HepG2 (cell line): ENCODE results near the gene NKX6-2. TPM values are rescaled to one million over a fixed set of nuclear protein-coding genes. Genes with fewer than 3 reads are reported as not detected.

Experiments used
- ATAC-seq: fragments of 200-7000 bp; cut with Tn5 transposase; 3 replicates; pipeline ENCODE4 v1.9.1; 2020; ENCODE audit warnings: mild to moderate bottlenecking, moderate library complexity
- BruUV-seq: library from RNA; stranded (reverse); fragments of 400-500 nt; replicated peaks from 2 replicates; lab custom pipeline; 2021; lab: Mats Ljungman, UMichigan
- CTCF ChIA-PET: fragments of 300-600 bp; formaldehyde crosslinking; extraction: SDS; loops from one replicate; lab custom pipeline; 2021; ENCODE audit warnings: low total read pairs, inconsistent platforms, low intra/inter-chr PET ratio; lab: Yijun Ruan, JAX
- POLR2A ChIA-PET: fragments of 350-600 bp; sonication (Branson Sonifier 250); formaldehyde crosslinking; loops from one replicate; lab custom pipeline; 2020; ENCODE audit warnings: antibody characterized with exemption, inconsistent platforms; lab: Yijun Ruan, JAX
- DNase-seq: peaks from one replicate; pipeline ENCODE4 v3.0.0-alpha.2; 2015; ENCODE audit warnings: low spot score
- FAIRE-seq: peaks from 3 replicates; lab custom pipeline; 2011; peaks lifted over from hg19 to GRCh38; lab: Jason Lieb, UNC
- H2AFZ ChIP-seq: one replicate; pipeline ENCODE4 v1.6.1; 2011; ENCODE audit warnings: low read length, inconsistent platforms
- H3K27ac ChIP-seq: fragments of 300-600 bp; 3 replicates; pipeline ENCODE4 v1.8.0; 2011; ENCODE audit warnings: mixed run types, mild to moderate bottlenecking, mixed read lengths, low read length, inconsistent platforms; ENCODE audit not compliant: insufficient read depth; ENCODE audit errors: extremely low read length
- H3K27me3 ChIP-seq, 2 experiments: fragments of 200-600 bp in 1 of 2; 2 replicates in 1 of 2; 3 replicates in 1 of 2; pipeline versions ENCODE4 v1.6.0 to v1.8.0; 2011; ENCODE audit warnings: low read length in 2 of 2, mild to moderate bottlenecking in 2 of 2, moderate library complexity in 2 of 2, inconsistent platforms in 1 of 2; ENCODE audit not compliant: insufficient read depth in 2 of 2, control insufficient read depth in 1 of 2
- H3K36me3 ChIP-seq, 2 experiments: fragments of 200-600 bp in 1 of 2; replicated peaks in 1 of 2; 2 replicates in 1 of 2; 3 replicates in 1 of 2; pipeline versions ENCODE4 v1.5.1 to v1.8.0; 2011; ENCODE audit warnings: low read length in 2 of 2, inconsistent platforms in 1 of 2; ENCODE audit not compliant: insufficient read depth in 2 of 2, control insufficient read depth in 1 of 2
- H3K4me1 ChIP-seq: 2 replicates; pipeline ENCODE4 v1.5.1; 2012; ENCODE audit warnings: low read length, inconsistent platforms; ENCODE audit not compliant: insufficient read depth
- H3K4me2 ChIP-seq: 2 replicates; pipeline ENCODE4 v1.6.0; 2011; ENCODE audit warnings: low read depth, low read length, inconsistent platforms
- H3K4me3 ChIP-seq, 3 experiments: fragments of 200-600 bp in 1 of 3; sonication (generic), shearing (Covaris generic) in 1 of 3; replicated peaks in 1 of 3; 2 replicates each; pipeline ENCODE4 v1.5.1; 2011 to 2016; ENCODE audit warnings: low read length in 3 of 3, inconsistent platforms in 2 of 3, low read depth in 2 of 3, mild to moderate bottlenecking in 2 of 3, control low read depth in 1 of 3, mixed read lengths in 1 of 3; ENCODE audit not compliant: insufficient read depth in 1 of 3
- H3K79me2 ChIP-seq: one replicate; pipeline ENCODE4 v1.6.1; 2011; ENCODE audit warnings: low read length, inconsistent platforms; ENCODE audit not compliant: insufficient read depth
- H3K9ac ChIP-seq: 2 replicates; pipeline ENCODE4 v1.6.0; 2011; ENCODE audit warnings: mild to moderate bottlenecking, low read depth, low read length, inconsistent platforms; ENCODE audit not compliant: insufficient read depth
- H3K9me3 ChIP-seq: 2 replicates; pipeline ENCODE4 v1.5.1; 2012; ENCODE audit warnings: mild to moderate bottlenecking, low read length
- H4K20me1 ChIP-seq: 2 replicates; pipeline ENCODE4 v1.6.0; 2011; ENCODE audit warnings: inconsistent platforms, mild to moderate bottlenecking, low read length, moderate library complexity; ENCODE audit not compliant: insufficient read depth
- FOXC1 ChIP-seq: sonication (generic); formaldehyde crosslinking; IDR thresholded peaks from 2 replicates; pipeline ENCODE4 v1.8.0; 2022; ENCODE audit warnings: mild to moderate bottlenecking, missing genetic modification reagents, borderline replicate concordance
- KDM4B ChIP-seq: sonication (generic); formaldehyde crosslinking; IDR thresholded peaks from 2 replicates; pipeline ENCODE4 v1.4.0; 2020; ENCODE audit warnings: missing genetic modification reagents
- KDM5A ChIP-seq: fragments of 200-600 bp; sonication (generic); IDR thresholded peaks from 2 replicates; pipeline ENCODE4 v1.7.0; 2018; ENCODE audit warnings: antibody characterized with exemption, mild to moderate bottlenecking, low read length, borderline replicate concordance
- KDM6A ChIP-seq: IDR thresholded peaks from 2 replicates; pipeline ENCODE4 v1.6.1; 2016; ENCODE audit warnings: low read depth
- NR3C1 ChIP-seq: sonication (generic); formaldehyde crosslinking; IDR thresholded peaks from 2 replicates; pipeline ENCODE4 v1.4.0; 2020; ENCODE audit warnings: missing genetic modification reagents
- RBM22 ChIP-seq: fragments of 200-400 bp; formaldehyde crosslinking; optimal IDR thresholded peaks from 2 replicates; pipeline ENCODE3; 2017; ENCODE audit warnings: mild to moderate bottlenecking, low read length, moderate library complexity
- REPIN1 ChIP-seq: sonication (generic); formaldehyde crosslinking; IDR thresholded peaks from 2 replicates; pipeline ENCODE4 v1.8.0; 2022; ENCODE audit warnings: missing genetic modification reagents, low read depth, mild to moderate bottlenecking, borderline replicate concordance
- SALL1 ChIP-seq: sonication (generic); formaldehyde crosslinking; IDR thresholded peaks from 2 replicates; pipeline ENCODE4 v1.8.0; 2022; ENCODE audit warnings: mild to moderate bottlenecking, missing genetic modification reagents
- SNAPC2 ChIP-seq: sonication (generic); formaldehyde crosslinking; IDR thresholded peaks from 2 replicates; pipeline ENCODE4 v1.8.1; 2022; ENCODE audit warnings: mild to moderate bottlenecking, missing genetic modification reagents
- ZBTB7A ChIP-seq: sonication (generic); formaldehyde crosslinking; IDR thresholded peaks from 2 replicates; pipeline ENCODE4 v1.8.0; 2022; ENCODE audit warnings: mild to moderate bottlenecking, missing genetic modification reagents
- ZFYVE20 ChIP-seq: sonication (generic); formaldehyde crosslinking; IDR thresholded peaks from 2 replicates; pipeline ENCODE4 v1.8.0; 2023; ENCODE audit warnings: low read depth, mild to moderate bottlenecking, moderate library complexity, missing genetic modification reagents, borderline replicate concordance
- ZNF205 ChIP-seq: IDR thresholded peaks from 2 replicates; pipeline ENCODE4 v1.6.1; 2018; ENCODE audit warnings: missing biosample characterization, missing genetic modification reagents
- ZNF235 ChIP-seq: sonication (generic); formaldehyde crosslinking; IDR thresholded peaks from 2 replicates; pipeline ENCODE4 v1.8.1; 2023; ENCODE audit warnings: mild to moderate bottlenecking, missing genetic modification reagents, borderline replicate concordance
- ZNF414 ChIP-seq: sonication (generic); formaldehyde crosslinking; IDR thresholded peaks from 2 replicates; pipeline ENCODE4 v1.5.0; 2020; ENCODE audit warnings: missing genetic modification reagents
- ZNF724P ChIP-seq: sonication (generic); formaldehyde crosslinking; IDR thresholded peaks from 2 replicates; pipeline ENCODE4 v1.8.0; 2022; ENCODE audit warnings: missing genetic modification reagents, borderline replicate concordance
- WGBS: methylation state at CpG from one replicate; pipeline ENCODE4 v1.1.6; 2017; ENCODE audit warnings: low lambda C conversion rate; 5-methylcytosine and 5-hydroxymethylcytosine counted together
- in situ Hi-C: cut with HindIII; loops from 2 replicates; pipeline ENCODE4 v1.10.0; 2017; ENCODE audit warnings: low pct_unique_long_range_greater_than_20kb; ENCODE audit not compliant: extremely low pct_ligation_motif_present
- intact Hi-C: fragments of 100-400 bp; cut with micrococcal nuclease; formaldehyde crosslinking; loops from one replicate; pipeline ENCODE4 v1.10.0; 2022; ENCODE audit not compliant: unreplicated experiment
- polyA plus RNA-seq, 8 experiments: library from polyadenylated mRNA; depleted of rRNA in 3 of 8; stranded (reverse) in 7 of 8; unstranded in 1 of 8; fragments of >200 nt; fragmentation: Illumina TruSeq in 4 of 8; extraction: Trizol in 4 of 8; gene quantifications; 2 replicates each; pipeline versions ENCODE4 v1.2.1 to v1.2.3, GENCODE V29; 2011 to 2016; ENCODE audit warnings: low read depth in 4 of 8, missing spikeins in 1 of 8, mixed read lengths in 1 of 8; ENCODE audit not compliant: insufficient read depth in 1 of 8
- total RNA-seq, 5 experiments: library from RNA; depleted of rRNA; stranded (reverse); fragments of >200 nt; fragmentation: Illumina TruSeq; extraction: Trizol; gene quantifications; 2 replicates each; pipeline ENCODE4 v1.2.3, GENCODE V29; 2016; ENCODE audit warnings: low read depth in 1 of 5
- TF ChIP-seq, protein P1 (sequence below): IDR thresholded peaks from 2 replicates; pipeline ENCODE4 v1.6.1; 2016
- TF ChIP-seq, protein P2 (sequence below): sonication (generic); formaldehyde crosslinking; conservative IDR thresholded peaks from 2 replicates; pipeline ENCODE4 v1.4.0; 2020; ENCODE audit warnings: missing genetic modification reagents

NKX6-2 gene
- total and polyA plus RNA-seq, 2 of the 13 experiments (the other 11 are each of a cell fraction or from before 2014, with no cell fraction given): not detected

GRCh38 chr10:132783165-132783939, 2.6 kb downstream of the NKX6-2 start:
- FAIRE-seq: no peak

DNA sequence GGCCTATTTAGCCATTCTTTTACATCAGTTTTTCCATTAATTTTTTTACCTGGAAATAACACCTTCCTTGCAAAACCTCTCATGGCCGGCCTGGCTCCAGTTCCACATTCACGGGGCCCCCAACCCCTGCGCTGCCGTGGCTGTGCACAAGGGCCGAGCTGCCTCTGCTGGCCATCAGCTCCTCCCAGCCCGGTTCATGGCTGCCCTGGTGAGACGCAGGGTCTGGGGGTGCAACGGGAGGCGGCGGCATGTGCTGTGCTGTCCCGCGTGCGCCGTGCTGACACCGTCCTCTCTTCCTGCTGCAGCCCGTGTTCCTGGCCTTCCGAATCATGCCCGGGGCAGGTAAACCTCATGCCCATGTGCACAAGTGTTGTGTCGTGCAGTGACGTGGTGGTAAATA, 4.4 kb downstream of the NKX6-2 start:
- ChIA-PET POLR2A (no interaction called here), CTCF (no interaction called here)
- in situ Hi-C loops (no loop called here), intact Hi-C loops (no loop called here)
- DNase-seq (no peak), FAIRE-seq (no peak), ATAC-seq (no peak)
- no peaks in the 10 kb centered on the region for H3K9me3 ChIP-seq
- no peak overlapping the region for H3K9ac ChIP-seq
- H3K4me3 ChIP-seq: no peak overlapping the region
- no peaks in the 10 kb centered on the region for H3K79me2 ChIP-seq
- H3K36me3 ChIP-seq: peaks cover 0 to 2% of the 10 kb centered on the region in 2 experiments; a peak in 2 of 5 replicates
- no peaks in the 10 kb centered on the region for H4K20me1 ChIP-seq
- 99% methylated on average over 18 of the region's 20 CpGs for WGBS
- no TSS peak for BruUV-seq
- H2AFZ ChIP-seq: no peak overlapping the region
- H3K4me1 ChIP-seq: no peaks in the 10 kb centered on the region
- no peak overlapping the region for H3K4me2 ChIP-seq
- H3K27me3 ChIP-seq: no peaks in the 10 kb centered on the region
- no peak overlapping the region for H3K27ac ChIP-seq
- TF ChIP-seq KDM5A: no peak
- no peak for TF ChIP-seq ZNF724P (CRISPR knock-in tag)
- TF ChIP-seq ZBTB7A (CRISPR knock-in tag): no peak
- no peak for TF ChIP-seq KDM4B (CRISPR knock-in tag)
- TF ChIP-seq, protein P1, sequence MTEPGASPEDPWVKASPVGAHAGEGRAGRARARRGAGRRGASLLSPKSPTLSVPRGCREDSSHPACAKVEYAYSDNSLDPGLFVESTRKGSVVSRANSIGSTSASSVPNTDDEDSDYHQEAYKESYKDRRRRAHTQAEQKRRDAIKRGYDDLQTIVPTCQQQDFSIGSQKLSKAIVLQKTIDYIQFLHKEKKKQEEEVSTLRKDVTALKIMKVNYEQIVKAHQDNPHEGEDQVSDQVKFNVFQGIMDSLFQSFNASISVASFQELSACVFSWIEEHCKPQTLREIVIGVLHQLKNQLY (CRISPR knock-in tag): no peak
- TF ChIP-seq, protein P2, sequence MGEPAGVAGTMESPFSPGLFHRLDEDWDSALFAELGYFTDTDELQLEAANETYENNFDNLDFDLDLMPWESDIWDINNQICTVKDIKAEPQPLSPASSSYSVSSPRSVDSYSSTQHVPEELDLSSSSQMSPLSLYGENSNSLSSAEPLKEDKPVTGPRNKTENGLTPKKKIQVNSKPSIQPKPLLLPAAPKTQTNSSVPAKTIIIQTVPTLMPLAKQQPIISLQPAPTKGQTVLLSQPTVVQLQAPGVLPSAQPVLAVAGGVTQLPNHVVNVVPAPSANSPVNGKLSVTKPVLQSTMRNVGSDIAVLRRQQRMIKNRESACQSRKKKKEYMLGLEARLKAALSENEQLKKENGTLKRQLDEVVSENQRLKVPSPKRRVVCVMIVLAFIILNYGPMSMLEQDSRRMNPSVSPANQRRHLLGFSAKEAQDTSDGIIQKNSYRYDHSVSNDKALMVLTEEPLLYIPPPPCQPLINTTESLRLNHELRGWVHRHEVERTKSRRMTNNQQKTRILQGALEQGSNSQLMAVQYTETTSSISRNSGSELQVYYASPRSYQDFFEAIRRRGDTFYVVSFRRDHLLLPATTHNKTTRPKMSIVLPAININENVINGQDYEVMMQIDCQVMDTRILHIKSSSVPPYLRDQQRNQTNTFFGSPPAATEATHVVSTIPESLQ: no peak
- no peak for TF ChIP-seq FOXC1 (CRISPR knock-in tag)
- TF ChIP-seq RBM22: no peak
- no peak for TF ChIP-seq REPIN1 (CRISPR knock-in tag)
- TF ChIP-seq ZNF235: no peak
- no peak for TF ChIP-seq SALL1
- TF ChIP-seq NR3C1: no peak

More at GRCh38 chr10:132783165-132783939, 2.6 kb downstream of the NKX6-2 start:
- CTCF ChIA-PET: no interaction called here
- Histone ChIP-seq H3K9ac (no peak overlapping the region), H3K79me2 (no peaks in the 10 kb centered on the region), H3K4me1 (no peaks in the 10 kb centered on the region), H3K4me3 (no peak overlapping the region)
- 90% methylated on average over 28 of the region's 30 CpGs for WGBS
- BruUV-seq: no TSS peak
- TF ChIP-seq ZNF414 (CRISPR knock-in tag): no peak
- no peak for TF ChIP-seq ZFYVE20
- TF ChIP-seq SNAPC2 (CRISPR knock-in tag): no peak
- TF ChIP-seq KDM6A: no peak
- no peak for TF ChIP-seq ZNF205 (CRISPR knock-in tag)
- TF ChIP-seq, all 625 proteins: peak for 0
- no peak for DNase-seq
- intact Hi-C loops: no loop called here
- Histone ChIP-seq H3K9me3 (no peaks in the 10 kb centered on the region), H2AFZ (no peak overlapping the region), H3K4me2 (no peak overlapping the region), H3K27ac (no peak overlapping the region), H3K36me3 (peaks cover 0 to 2% of the 10 kb centered on the region in 2 experiments; a peak in 2 of 5 replicates), H3K27me3 (peaks cover 3 to 14% of the 10 kb centered on the region in 2 experiments; a peak in 2 of 5 replicates), H4K20me1 (no peaks in the 10 kb centered on the region)
- in situ Hi-C loops: no loop called here
- POLR2A ChIA-PET: no interaction called here
- no peak for ATAC-seq
